A549 treated with dexamethasone at 1 μM for 4 hours (cell line): ENCODE data around the gene RHNO1. TPM values are rescaled to one million over a fixed set of nuclear protein-coding genes. Genes with fewer than 3 reads are reported as not detected.

Experiments
- total RNA-seq: library from RNA; stranded (reverse); fragments of 200-300 nt; extraction: Qiagen RNA extraction; gene quantifications from 5 replicates; pipeline ENCODE4 v1.2.3, GENCODE V29; 2022

The RHNO1 gene
- 43.8 to 55.9 TPM (median 50.3 TPM) in 5 replicates for total RNA-seq

GRCh38 chr12:2877047-2877952 lies at the start of gene RHNO1, which contains the start of gene FOXM1:
TSS of gene RHNO1 (plus strand) at chr12:2877223. CDS start at chr12:2885367, 8,144 bp downstream.
TSS of gene FOXM1 (minus strand) at chr12:2877174. CDS start at chr12:2874478, 2,696 bp downstream.

GRCh38 chr12:2834581-2835491 lies 42.2 kb upstream of the RHNO1 start, which contains the start of gene NRIP2:
TSS of gene NRIP2 (minus strand) at chr12:2835035. CDS start at chr12:2834983, 52 bp downstream.

GRCh38 chr12:2857021-2857431 lies 20.0 kb upstream of the RHNO1 start, which contains the start of gene TEX52:
TSS of gene TEX52 (minus strand) at chr12:2857039. CDS start at chr12:2857026, 13 bp downstream.

GRCh38 chr12:2890388-2891239 lies 13.6 kb downstream of the RHNO1 start, which contains the start of gene TULP3:
TSS of gene TULP3 (plus strand) at chr12:2890891. CDS start at chr12:2890948, 57 bp downstream.

Other genes with a start within 250 kb of the RHNO1 start
- gene FKBP4, start 82.3 kb upstream of the RHNO1 start, total RNA-seq = 86.0 to 104 TPM (median 100 TPM) in 5 replicates
- 11.6 to 19.2 TPM (median 15.4 TPM) in 5 replicates for gene ITFG2, start 64.6 kb upstream of the RHNO1 start, total RNA-seq
- not detected in 5 replicates for gene NRIP2, start 42.2 kb upstream of the RHNO1 start, total RNA-seq
- gene TEX52, start 20.2 kb upstream of the RHNO1 start, total RNA-seq = not detected in 5 replicates
- 80.9 to 104 TPM (median 102 TPM) in 5 replicates for gene FOXM1, start within 50 bp of the RHNO1 start, total RNA-seq
- 18.0 to 21.7 TPM (median 20.7 TPM) in 5 replicates for gene TULP3, start 13.7 kb downstream of the RHNO1 start, total RNA-seq
- gene TEAD4, start 82.2 kb downstream of the RHNO1 start, total RNA-seq = 40.2 to 50.7 TPM (median 46.1 TPM) in 5 replicates
- gene TSPAN9, start 200.2 kb downstream of the RHNO1 start, total RNA-seq = 38.5 to 66.9 TPM (median 58.6 TPM) in 5 replicates